HG03196 (cell line): ENCODE measurements around the gene GSG1L.
"Not testable (repeated sequence)": the region's sequence is repeated elsewhere in the genome, so short reads cannot be mapped to it uniquely, and the experiment has no call there.

Source experiments
- ATAC-seq: cut with Tn5 transposase; IDR thresholded peaks from one replicate; pipeline ENCODE4 v1.9.1; 2021; ENCODE audit not compliant: unreplicated experiment

The GSG1L gene

DNA sequence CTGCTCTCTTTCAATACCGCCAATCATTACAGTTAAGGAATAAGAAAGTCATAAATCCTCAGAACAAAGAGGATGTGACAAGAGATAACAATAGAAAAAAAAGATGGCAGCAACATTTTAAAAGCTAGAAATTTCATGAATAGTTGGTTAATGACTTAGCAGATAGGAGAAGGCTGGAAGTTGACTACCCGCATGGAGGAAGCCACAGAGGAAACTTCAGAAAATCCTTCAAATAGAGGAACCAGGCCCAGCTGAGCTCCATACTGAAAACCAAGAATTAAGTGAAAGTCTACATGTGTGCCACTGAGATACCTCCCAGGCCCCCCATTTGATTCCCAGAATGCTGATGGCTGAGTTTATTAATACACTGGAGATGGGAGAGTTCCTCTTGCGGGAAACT, 109.3 kb downstream of the GSG1L start:
- no peak for ATAC-seq

DNA sequence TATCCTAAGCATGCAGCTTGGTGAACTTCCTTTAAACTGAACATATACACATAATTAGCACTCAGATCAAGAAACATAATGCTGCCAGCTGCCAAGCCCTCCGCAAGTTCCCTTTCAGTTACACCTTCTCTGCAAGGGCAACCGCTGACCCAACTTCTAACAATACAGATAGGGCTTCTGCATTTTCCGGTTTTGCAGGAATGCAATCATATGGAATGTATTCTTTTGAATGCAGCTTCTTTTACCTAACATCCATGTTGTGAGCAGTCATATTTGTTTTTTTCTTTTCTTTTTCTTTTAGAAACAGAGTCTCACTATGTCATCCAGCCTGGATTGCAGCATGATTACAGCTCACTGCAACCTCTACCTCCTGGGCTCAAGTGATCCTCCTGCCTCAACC, 110.7 kb downstream of the GSG1L start:
- no peak for ATAC-seq

DNA sequence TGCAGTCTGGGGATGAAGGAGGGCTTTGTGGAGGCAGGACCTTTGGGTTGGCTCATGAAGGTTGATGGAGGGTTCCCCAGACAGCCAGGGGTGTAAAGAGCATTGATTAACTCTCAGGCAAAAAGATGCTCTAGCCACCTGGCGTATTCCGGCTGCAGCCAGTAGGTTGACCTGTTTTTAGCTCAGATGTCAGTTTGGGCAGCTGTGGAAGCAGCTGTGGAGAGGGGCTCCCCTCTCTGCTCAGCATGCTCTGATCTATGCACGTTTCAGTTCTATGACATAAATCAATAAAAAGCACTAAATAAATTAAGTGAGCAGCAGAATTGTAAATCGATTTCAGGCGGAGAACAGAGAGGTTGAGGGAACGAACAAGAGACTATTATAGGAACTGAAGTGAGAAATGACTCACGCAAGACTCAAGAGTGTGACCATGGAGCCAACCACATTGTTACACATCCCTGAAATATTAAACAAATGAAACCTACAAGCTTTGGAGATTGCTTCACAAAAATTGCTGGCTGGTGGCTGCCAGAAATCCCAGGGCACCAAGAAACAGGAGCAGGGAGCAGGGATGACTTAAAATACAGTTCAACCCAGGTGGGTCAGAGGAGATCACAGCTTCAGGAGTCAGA, 111.9 kb downstream of the GSG1L start:
- no peak for ATAC-seq

DNA sequence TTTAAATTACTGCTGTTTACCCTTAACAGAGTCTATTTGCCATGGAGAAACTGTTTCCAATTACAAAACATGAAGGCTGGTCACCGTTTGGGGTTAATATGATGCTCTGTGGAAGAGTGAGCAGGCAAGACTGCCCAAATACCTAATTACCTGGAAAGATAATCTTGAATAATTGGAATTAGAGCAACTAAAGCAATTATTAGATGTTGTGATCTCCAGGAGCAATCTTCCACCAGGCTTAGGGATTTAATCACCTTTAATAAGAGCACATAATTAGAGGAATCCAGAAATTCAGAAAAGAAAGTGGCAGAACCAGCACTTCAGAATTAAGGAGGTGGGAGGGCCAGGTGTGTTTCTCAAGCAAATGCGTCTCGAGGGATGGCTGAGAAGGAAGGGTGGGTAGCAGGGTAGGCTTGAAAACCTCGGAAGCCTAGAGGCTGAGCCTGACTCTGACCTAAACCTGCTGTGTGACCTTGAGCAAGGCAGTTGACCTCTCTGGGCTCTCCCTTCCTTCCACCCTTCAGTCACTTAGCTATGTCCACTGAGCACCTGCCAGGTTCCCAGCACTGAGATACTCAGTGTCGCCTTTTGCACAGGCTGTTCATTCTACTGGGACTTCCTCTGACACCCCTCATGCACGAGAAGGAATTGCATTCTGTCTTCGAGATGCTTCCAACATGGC, 113.2 kb downstream of the GSG1L start:
- ATAC-seq, result no peak

- no peak for ATAC-seq
Observed at GRCh38 chr16:27947696-27948095, 115.8 kb downstream of the GSG1L start.

- no peak for ATAC-seq
Observed at GRCh38 chr16:27945233-27945973, 118.1 kb downstream of the GSG1L start.

- no peak for ATAC-seq
Observed at GRCh38 chr16:27943766-27944165, 119.7 kb downstream of the GSG1L start.

DNA sequence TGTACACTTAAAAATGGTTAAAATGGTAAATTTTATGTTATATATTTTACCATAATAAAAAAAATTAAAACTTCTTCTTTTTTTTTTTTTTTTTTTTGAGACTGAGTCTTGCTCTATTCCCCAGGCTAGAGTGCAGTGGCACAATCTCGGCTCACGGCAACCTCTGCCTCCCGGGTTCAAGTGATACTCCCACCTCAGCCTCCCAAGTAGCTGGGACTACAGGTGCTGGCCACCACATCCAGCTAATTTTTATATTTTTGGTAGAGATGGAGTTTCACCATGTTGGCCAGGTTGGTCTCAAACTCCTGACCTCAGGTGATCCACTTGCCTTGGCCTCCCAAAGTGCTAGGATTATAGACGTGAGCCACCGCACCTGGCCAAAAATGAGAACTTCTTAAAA, 121.4 kb downstream of the GSG1L start:
- ATAC-seq, result not testable (repeated sequence)

- ATAC-seq, result no peak
Observed at GRCh38 chr16:27935076-27935475, 128.4 kb downstream of the GSG1L start.

GRCh38 chr16:27932542-27933135, 130.9 kb downstream of the GSG1L start:
- no peak for ATAC-seq

DNA sequence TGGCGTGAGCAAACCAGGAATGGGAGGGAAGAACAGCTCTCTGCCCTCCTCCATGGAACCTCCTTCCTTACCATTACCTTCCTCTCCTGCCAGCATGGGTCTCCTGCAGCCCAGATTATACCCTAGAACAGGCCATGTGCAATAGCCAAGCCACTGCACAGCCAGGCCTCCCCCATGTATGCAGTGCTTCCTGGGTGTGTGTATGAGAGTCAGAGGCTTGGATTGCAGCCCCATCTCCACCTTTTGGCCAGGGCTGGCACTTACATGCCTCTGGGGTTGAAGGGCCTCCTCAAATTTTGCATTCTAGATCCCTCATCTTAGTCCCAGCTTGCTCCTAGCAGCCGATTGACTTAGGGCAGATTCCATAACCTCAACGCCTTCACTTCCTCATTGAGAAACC, 133.7 kb downstream of the GSG1L start:
- ATAC-seq, result no peak

GRCh38 chr16:27928542-27928941, 135.0 kb downstream of the GSG1L start:
- ATAC-seq, result no peak

GRCh38 chr16:27927266-27927901, 136.1 kb downstream of the GSG1L start:
- ATAC-seq, result no peak

DNA sequence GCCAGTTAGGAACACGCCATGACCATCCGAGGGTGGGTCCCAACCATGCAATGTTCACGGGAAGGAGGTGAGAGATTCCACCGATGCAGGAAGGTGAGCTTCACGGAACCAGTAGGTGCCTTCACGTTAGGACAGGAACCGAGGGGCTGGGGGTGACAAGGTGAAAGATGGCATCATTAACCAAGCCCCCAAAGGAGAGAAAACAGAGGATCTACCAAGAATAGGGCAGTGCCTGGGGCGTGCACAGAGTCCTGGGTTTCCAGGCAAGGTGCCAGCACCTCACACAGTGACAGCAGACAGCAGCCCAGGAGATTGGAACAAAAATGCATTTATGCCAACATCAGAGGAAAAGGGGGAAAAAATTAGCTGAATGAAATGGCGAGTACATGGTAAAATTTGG, 137.9 kb downstream of the GSG1L start:
- ATAC-seq, result no peak

GRCh38 chr16:27924411-27925118, 138.9 kb downstream of the GSG1L start:
- ATAC-seq, result no peak

DNA sequence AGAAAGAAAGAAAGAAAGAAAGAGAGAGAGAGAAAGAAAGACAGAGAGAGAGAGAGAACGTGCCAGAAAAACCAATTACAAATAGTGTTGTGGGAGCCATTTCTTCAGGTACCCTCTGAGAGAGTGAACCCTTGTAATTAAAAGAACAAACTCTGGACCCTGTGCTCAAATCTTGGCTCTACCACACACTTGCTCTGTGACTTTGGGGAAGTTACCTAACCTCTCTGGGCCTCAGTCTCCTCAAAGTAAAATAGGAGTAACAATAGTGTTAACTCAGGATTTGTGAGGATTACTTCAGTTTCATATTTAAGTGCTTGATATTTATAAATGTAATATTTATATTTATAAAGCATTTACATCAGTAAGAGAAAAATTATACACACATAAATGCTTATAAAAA, 139.8 kb downstream of the GSG1L start:
- ATAC-seq, result no peak

- ATAC-seq, result no peak
Observed at GRCh38 chr16:27922433-27922832, 141.1 kb downstream of the GSG1L start.

DNA sequence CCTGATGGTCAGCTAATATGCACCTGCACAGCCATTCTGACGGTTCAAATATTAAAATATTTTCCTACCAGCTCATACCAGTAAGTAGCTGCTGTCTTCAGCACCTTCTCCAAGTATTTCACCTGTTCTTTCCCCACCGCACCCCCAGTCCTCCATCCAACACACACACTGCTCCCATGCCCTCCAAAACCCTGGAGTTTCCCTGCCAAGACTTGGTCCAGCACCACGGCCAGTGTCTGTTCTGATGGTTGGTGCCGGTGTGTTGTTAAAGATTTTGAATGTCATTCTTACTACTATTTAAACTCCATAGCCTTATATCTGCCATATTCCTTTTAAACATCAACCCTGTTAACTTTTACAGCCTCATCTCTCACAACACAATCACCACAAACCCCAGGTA, 142.4 kb downstream of the GSG1L start:
- no peak for ATAC-seq

- ATAC-seq, result no peak
Observed at GRCh38 chr16:27920391-27920891, 143.1 kb downstream of the GSG1L start.

GRCh38 chr16:27918755-27919154, 144.8 kb downstream of the GSG1L start:
- no peak for ATAC-seq

DNA sequence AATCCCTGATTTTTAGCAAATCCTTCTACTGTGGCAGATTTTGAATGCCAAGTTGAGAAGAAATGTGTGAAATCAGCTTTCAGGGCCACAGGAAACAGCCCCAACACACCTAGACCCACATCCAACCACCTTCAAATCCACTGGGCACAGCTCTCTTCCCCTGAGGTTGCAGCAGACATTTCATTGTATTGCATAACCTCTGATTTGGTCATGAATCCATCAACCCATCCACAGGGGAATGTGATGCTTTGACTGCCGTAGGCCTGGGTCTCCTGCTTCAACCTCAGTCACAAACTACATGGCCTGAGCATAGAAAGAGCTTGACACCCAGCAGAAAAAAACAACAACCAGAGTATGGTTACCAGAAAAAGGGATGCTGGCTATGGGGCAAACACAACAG, 145.6 kb downstream of the GSG1L start:
- ATAC-seq, result no peak
